GM19463 (cell line): ENCODE data around the gene DPEP2NB.
A peak's percentile ranks its signal among the peaks of the same experiment; 100 is the strongest.
"Not testable (repeated sequence)": the region's sequence is repeated elsewhere in the genome, so short reads cannot be mapped to it uniquely, and the experiment has no call there.

ENCODE experiments used
- ATAC-seq: cut with Tn5 transposase; IDR thresholded peaks from one replicate; pipeline ENCODE4 v1.9.1; 2021; ENCODE audit warnings: mild to moderate bottlenecking, moderate library complexity; ENCODE audit not compliant: unreplicated experiment

Gene DPEP2NB

GRCh38 chr16:67987460-67988160 is 28.1 kb downstream of the DPEP2NB start:
- ATAC-seq, result no peak

- ATAC-seq, result no peak
Observed at GRCh38 chr16:67986949-67987348, 28.8 kb downstream of the DPEP2NB start.

DNA sequence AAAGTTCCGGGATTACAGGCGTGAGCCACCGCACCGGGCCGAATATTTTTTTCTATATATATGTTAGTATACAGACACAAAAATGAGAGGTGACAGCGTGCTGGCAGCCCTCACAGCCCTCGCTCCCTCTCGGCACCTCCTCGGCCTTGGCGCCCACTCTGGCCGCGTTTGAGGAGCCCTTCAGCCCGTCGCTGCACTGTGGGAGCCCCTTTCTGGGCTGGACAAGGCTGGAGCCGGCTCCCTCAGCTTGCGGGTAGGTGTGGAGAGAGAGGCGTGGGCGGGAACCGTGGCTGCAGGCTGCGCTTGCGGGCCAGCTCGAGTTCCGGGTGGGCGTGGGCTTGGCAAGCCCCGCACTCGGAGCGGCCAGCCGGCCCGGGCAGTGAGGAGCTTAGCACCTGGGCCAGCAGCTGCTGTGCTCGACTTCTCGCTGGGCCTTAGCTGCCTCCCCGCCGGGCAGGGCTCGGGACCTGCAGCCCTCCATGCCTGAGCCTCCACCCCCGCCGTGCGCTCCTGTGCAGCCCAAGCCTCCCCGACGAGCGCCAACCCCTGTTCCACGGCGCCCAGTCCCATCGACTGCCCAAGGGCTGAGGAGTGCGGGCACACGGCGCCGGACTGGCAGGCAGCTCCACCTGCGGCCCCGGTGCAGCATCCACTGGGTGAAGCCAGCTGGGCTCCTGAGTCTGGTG is 33.6 kb downstream of the DPEP2NB start:
- ATAC-seq, result no peak

DNA sequence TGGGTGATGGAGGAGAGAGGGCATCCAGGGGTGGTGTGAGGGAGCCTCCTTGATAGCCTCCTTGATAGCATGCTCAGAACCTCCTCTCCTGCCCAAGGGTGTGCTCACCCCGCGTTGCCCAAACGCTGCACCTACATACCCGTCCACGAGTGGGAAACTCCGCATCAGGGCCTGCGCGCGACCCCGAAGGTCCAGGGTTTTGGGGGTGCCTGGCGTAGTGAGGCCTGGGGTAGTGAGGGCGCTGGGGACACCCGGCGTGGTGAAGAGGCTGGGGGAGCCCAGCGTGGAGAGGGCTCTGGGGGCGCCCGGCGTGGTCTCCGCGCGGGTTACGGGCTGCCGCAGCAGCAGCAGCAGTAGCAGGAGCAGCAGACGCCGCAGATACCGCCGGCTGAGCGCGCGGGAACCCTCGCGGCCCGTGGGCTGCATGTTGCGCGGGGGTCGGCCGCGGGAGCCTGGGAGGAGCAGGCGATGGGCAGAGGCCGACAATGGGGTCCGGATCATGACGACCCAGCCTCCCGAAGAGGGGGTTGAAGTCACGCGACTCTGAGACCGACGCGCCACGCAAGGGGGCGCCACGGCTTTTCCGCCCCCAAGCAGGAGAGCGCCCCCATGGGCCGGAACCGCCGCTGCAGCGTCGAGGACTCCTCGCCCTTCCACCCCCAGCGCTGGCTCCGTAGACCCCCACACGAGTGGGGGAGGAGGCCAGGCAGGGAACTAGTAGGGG is 35.6 kb downstream of the DPEP2NB start, which contains the start of gene DPEP3:
Gene DPEP3 (minus strand): TSS at position 545 of the 724 bp plus-strand sequence. CDS start 119 bp downstream, at position 426.
- no peak for ATAC-seq

DNA sequence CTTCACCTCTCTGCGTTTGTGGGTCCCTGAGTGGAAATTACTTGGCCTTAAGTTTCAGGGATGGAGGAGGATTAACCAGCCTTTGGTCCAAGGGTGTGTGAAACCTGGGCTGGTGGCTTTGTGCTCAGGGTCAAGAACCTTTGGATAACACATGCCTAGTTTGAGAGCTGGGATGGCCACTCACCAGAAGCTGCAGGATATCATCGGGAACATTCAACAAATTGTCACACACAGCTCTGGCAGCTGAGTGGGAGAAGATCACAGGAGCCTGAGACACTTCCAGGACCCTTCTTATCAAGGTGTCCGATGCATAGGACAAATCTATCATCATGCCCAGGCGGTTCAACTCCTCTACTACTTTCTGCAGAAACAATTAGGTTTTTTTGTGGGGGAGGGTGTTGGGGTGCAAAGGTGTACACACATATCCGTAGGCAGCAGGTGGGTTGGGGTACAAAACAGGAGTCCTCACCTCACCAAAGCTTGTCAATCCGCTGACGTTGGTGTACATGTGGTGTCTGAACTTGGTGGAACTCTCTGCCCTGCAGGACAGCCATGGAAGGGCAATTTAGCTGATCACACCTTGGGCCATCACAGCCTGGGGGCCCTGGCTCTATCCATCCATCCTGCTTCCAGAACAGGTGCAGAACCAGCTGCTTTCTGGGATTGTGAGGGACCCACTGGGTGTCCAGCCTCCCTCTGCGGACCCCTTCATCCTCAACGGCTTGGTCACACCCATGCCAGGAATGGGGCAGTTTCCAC is 38.1 kb downstream of the DPEP2NB start:
- no peak for ATAC-seq

DNA sequence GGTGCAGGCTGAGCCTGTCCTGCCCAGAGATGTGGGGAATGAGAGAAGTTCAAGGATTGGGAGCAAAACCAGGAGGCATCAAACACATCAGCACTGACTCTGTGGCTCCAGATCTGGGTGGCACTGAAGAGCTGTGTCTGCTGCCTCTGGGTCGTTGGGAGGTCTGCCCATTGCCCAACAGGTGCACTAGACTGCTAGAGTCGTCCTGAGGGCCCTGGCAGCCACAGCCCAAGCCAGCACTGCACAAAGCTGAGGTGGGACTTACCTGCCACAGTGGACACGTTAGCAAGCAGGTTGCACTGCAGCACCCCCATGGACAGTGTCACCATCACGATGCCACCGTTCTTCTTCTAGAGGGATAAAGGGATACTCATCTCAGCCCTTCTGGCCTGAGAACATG is 38.7 kb downstream of the DPEP2NB start:
- ATAC-seq, result no peak

- ATAC-seq, result no peak
Observed at GRCh38 chr16:67976205-67976604, 39.5 kb downstream of the DPEP2NB start.

DNA sequence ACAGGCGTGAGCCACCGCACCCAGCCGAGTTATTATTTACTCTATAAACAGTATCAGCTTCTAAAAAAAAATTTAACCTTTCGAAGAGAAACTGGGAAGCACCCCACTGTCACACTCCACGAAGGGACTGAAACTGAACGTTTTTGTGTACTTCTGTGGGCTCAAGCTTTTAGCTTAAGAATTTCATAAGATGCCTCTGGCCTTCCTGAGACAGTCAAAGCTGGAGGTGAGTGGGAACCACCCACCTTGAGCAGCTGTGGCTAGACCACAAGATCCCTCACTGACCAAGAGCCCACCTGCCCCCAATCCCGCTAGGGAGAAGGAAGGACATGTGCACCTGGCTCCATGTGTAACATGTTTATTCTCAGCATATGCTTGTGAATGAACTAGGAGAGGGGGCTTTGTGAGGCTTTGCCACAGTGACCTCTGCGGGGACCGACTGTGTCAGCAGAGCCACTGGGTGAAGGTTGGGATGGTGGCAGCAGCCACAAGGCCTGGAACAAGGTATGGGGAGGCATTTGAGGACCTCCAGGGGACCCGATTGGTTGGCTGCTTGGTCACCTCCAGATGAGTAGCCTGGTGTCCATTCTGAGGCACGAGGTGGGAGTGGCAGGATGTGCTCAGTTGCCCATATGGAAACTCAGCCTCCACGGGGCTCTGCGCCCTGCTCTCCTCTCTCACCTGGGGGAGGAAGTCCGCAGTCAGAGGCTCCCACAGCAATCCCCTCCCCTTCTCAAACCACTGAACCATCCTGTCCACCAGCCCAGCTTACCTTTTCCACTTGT is 40.2 kb downstream of the DPEP2NB start:
- no peak for ATAC-seq

DNA sequence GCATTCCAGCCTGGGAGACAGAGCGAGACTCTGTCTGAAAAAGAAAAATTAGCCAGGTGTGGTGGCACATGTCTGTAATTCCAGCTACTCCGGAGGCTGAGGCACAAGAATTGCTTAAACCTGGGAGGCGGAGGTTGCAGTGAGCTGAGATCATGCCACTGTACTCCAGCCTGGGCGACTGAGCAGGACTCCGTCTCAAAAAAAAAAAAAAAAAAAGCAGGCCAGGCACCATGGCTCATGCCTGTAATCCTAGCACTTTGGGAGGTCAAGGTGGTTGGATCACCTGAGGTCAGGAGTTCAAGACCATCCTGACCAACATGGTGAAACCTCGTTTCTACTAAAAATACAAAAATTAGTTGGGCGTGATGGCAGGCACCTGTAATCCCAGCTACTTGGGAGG is 43.4 kb downstream of the DPEP2NB start:
- not testable (repeated sequence) for ATAC-seq

- ATAC-seq, result no peak
Observed at GRCh38 chr16:67971111-67971510, 44.6 kb downstream of the DPEP2NB start.

DNA sequence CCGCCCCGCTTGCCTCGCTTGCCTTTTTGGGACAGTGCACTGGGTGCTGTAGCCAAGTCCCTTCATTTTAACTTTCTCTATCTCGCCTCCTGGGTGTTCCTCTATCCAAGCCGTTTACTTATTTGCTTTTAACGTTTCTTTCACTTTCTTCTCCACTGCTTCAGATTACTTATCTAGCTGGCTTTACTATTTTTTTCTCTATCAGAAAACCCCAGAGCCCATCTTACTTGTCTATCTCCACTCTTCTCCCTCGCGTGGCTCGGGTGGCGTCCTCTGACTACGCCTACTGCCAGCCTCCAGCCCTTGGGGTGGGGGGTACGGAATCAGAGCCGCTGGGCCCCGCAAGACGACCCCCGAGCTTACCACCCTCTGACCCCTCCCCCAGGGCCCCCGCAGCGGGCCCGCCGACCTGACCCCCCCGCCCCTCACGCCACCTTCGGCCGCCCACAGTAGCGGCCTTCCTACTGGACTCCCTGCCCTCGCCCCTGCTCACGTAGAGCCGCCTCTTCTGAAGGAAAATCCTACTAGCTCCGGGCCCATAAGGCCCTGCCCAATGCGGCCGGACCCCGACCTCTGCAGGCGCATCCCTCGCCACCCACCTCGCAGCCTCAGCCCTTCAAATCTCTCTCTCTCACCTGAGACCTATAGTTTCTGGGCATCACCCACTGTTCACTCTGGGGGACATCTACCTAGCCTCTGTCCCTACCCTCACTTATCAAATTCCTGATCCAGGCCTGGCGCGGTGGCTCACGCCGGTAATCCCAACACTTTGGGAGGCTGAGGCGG is 46.3 kb downstream of the DPEP2NB start:
- ATAC-seq, result no peak

DNA sequence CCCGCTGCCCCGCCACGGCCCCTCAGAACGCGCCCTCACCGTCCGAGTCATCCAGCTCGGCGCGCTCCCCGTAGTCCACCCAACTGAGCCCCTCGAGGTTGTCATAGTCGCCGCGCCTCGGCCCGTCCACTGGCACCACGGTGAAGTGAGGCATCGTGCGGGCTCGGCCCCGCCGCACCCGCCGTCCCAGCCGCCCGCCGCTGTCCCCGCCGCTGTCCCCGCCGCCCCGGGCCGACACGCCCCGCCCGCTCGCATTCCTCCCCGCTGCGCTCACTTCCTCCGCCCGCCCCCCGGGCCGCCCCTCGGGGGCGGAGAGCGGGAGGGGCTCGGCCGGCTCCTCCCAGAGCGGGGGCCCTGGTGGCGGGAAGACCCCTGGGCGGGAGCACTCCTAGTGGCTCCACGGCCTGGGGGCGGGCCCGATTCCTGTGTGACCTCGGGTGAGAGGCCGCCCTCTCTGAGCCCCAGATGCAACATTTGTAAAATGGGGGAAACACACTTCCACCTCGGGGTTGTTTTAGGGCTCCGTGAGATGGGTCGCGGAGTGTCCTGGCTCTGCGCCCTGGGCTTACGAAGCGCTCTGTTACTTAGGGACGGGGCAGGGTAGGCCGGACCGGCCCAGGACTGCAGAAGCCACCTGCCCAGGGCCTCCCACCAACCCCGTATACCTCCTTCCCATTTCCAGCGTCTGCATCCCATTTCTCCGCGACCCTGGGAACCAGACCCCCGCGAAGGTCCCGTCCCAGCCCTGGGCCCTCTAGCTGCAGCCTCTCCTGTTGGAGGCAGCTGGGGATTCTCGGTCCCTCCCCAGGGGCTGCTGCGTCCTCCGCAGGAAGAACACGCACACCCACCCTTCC is 47.1 kb downstream of the DPEP2NB start, which contains the start of gene SLC12A4:
Gene SLC12A4 (minus strand): TSS at position 238 of the 854 bp plus-strand sequence. CDS start 84 bp downstream, at position 154.
- ATAC-seq, result peak; percentile 84

DNA sequence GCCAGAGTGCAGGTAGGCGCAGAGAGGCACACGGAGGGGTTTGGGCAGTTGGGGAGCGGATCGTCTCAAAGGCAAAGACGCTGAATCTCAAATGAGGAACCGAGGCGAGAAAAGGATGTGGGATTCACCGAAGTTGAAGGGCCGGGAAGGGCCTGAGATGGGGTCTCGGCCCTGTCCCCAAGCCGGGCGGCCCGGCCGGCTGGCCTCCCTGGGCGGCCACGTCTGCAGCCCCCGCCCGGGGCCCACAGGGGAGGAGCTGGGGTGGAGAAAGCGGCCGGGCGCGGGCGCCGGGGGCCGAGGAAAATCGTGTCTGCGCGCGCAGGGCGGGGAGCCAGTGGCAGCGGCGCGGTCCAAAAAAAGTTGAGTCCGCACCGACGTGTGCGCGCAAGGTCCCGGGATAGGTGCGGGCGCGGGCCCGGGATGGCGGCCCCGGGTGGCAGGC is 47.7 kb downstream of the DPEP2NB start:
- peak; percentile 26 for ATAC-seq

DNA sequence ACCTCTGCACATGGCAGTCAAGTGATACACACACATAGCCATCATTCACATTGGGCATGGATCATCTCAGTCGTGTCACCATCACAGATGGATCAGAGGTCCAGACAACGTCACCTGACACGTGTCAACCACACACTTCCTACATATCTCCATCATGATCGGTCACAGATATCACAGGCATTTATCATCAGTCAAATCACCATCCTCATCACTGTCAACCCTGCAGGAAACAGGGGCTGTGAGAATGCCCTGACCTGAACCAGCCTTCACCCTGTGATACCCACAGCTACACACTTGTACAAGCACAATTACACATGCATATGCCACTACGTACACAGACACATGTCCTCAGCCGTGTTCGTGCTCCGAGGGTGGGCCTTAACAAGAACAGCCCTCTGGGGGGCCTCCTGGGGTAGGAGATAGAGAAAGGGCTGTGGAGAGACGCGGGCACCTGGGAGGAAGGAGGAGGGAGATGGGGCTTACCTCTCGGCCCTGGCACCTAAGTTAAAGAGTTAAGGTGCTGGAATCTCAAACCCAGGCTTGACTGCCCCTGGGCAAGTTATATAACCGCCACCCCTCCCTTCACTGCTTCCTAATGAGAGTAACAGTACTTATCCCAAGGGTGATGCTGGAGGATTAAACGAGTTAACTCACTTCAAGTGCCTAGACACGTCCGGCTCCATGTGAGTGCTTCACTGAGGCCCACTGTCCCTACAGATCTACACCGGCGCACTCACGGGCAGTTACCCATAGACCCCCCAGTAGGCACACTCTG is 48.3 kb downstream of the DPEP2NB start:
- no peak for ATAC-seq

GRCh38 chr16:67966549-67967182 is 49.0 kb downstream of the DPEP2NB start:
- no peak for ATAC-seq

- ATAC-seq, result no peak
Observed at GRCh38 chr16:67965668-67966548, 49.8 kb downstream of the DPEP2NB start.
